ENCODE measurements around the gene NUTM2D. TPM values are rescaled to one million over a fixed set of nuclear protein-coding genes. Genes with fewer than 3 reads are reported as not detected.
A peak's percentile ranks its signal among the peaks of the same experiment; 100 is the strongest.
"Not testable (repeated sequence)": the region's sequence is repeated elsewhere in the genome, so short reads cannot be mapped to it uniquely, and the experiment has no call there.

NUTM2D gene
- total and polyA plus RNA-seq, 2 donors (not counting 1 experiment from before 2014, with no cell fraction given) = 2.4 to 4.2 TPM

DNA sequence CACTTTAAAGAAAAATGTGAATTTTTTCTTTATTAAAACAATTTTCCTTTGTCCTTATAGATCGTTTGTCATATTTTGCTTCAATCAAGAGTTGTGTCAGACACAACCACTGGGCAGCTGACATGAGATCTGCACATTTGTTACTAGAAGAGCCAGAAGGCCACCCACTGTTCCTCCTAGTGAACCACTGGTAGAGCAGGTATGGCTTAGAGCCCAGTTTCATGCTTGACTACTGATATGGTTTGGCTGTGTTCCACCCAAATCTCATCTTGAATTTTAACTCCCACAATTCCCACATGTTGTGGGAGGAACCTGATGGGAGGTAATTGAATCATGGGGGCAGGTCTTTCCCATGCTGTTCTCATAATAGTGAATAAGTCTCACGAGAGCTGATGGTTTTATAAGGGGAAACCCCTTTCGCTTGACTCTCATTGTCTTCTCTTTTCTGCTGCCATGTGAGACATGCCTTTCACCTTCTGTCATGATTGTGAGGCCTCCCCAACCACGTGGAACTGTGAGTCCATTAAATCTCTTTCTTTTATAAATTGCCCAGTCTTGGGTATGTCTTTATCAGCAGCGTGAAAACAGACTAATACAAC is 28.3 kb downstream of the NUTM2D start:
- H3K9ac ChIP-seq (ENCODE audit: low read length); H3K27me3 ChIP-seq (replicated peaks in 1 of 4; ENCODE audit: control extremely low read depth in 1 of 4, control insufficient read depth in 3 of 4, insufficient read depth in 4 of 4, low read length in 3 of 4); H3K4me1 Mint-ChIP-seq; intact Hi-C loops (cut with micrococcal nuclease); ATAC-seq (ENCODE audit: low read depth); H4K20me1 ChIP-seq (ENCODE audit: control insufficient read depth, insufficient read depth, low read length, poor library complexity, severe bottlenecking); H3K27ac Mint-ChIP-seq; DNase-seq; H3K36me3 ChIP-seq (replicated peaks in 1 of 2; ENCODE audit: control extremely low read depth in 1 of 2, control insufficient read depth in 1 of 2, extremely low read depth in 1 of 2, insufficient read depth in 2 of 2, low read length in 1 of 2); H3K9me3 ChIP-seq (ENCODE audit: control extremely low read depth in 1 of 3, control insufficient read depth in 2 of 3, insufficient read depth in 1 of 3, low read length in 2 of 3); H3K4me3 Mint-ChIP-seq; H3K27ac ChIP-seq (ENCODE audit: low read length in 2 of 2); H3K79me2 ChIP-seq (ENCODE audit: control insufficient read depth, insufficient read depth, low read length); H3K4me2 ChIP-seq (replicated peaks; ENCODE audit: low read depth, low read length, poor library complexity, severe bottlenecking); H3K4me1 ChIP-seq (ENCODE audit: control insufficient read depth in 2 of 2, insufficient read depth in 2 of 2, low read length in 2 of 2); H3K9me3 Mint-ChIP-seq (ENCODE audit: insufficient read depth); POLR2A ChIA-PET; H3K4me3 ChIP-seq (ENCODE audit: control extremely low read depth in 1 of 5, extremely low read depth in 1 of 5, insufficient read depth in 1 of 5, low read depth in 2 of 5, low read length in 4 of 5); H2AFZ ChIP-seq (ENCODE audit: insufficient read depth, low read depth, low read length, poor library complexity, severe bottlenecking); H3K27me3 Mint-ChIP-seq; CTCF ChIA-PET: not testable (repeated sequence)
- no CpG with 5 or more reads among the region's 5 CpGs for WGBS (ENCODE audit: insufficient coverage)

GRCh38 chr10:87391360-87391759 is 33.8 kb downstream of the NUTM2D start:
- H4K20me1 ChIP-seq (ENCODE audit: control insufficient read depth, insufficient read depth, low read length, poor library complexity, severe bottlenecking); CTCF ChIA-PET; H3K9me3 ChIP-seq (ENCODE audit: control extremely low read depth in 1 of 3, control insufficient read depth in 2 of 3, insufficient read depth in 1 of 3, low read length in 2 of 3); intact Hi-C loops (cut with micrococcal nuclease); H3K9me3 Mint-ChIP-seq (ENCODE audit: insufficient read depth); H3K9ac ChIP-seq (ENCODE audit: low read length); H3K4me2 ChIP-seq (replicated peaks; ENCODE audit: low read depth, low read length, poor library complexity, severe bottlenecking); ATAC-seq (ENCODE audit: low read depth); DNase-seq; H3K79me2 ChIP-seq (ENCODE audit: control insufficient read depth, insufficient read depth, low read length); H3K4me1 Mint-ChIP-seq; H3K27ac ChIP-seq (ENCODE audit: low read length in 2 of 2); H3K27me3 ChIP-seq (replicated peaks in 1 of 4; ENCODE audit: control extremely low read depth in 1 of 4, control insufficient read depth in 3 of 4, insufficient read depth in 4 of 4, low read length in 3 of 4); POLR2A ChIA-PET; H3K27me3 Mint-ChIP-seq; H3K4me3 Mint-ChIP-seq; H3K4me3 ChIP-seq (ENCODE audit: control extremely low read depth in 1 of 5, extremely low read depth in 1 of 5, insufficient read depth in 1 of 5, low read depth in 2 of 5, low read length in 4 of 5); H3K4me1 ChIP-seq (ENCODE audit: control insufficient read depth in 2 of 2, insufficient read depth in 2 of 2, low read length in 2 of 2); H3K36me3 ChIP-seq (replicated peaks in 1 of 2; ENCODE audit: control extremely low read depth in 1 of 2, control insufficient read depth in 1 of 2, extremely low read depth in 1 of 2, insufficient read depth in 2 of 2, low read length in 1 of 2); H3K27ac Mint-ChIP-seq; H2AFZ ChIP-seq (ENCODE audit: insufficient read depth, low read depth, low read length, poor library complexity, severe bottlenecking): not testable (repeated sequence)
- no CpG with 5 or more reads among the region's 14 CpGs for WGBS (ENCODE audit: insufficient coverage)

GRCh38 chr10:87396206-87396605 is 38.7 kb downstream of the NUTM2D start:
- DNase-seq; H3K27ac Mint-ChIP-seq; H2AFZ ChIP-seq (ENCODE audit: insufficient read depth, low read depth, low read length, poor library complexity, severe bottlenecking); H3K9ac ChIP-seq (ENCODE audit: low read length); POLR2A ChIA-PET; H3K4me3 Mint-ChIP-seq; H3K27me3 Mint-ChIP-seq; H3K9me3 ChIP-seq (ENCODE audit: control extremely low read depth in 1 of 3, control insufficient read depth in 2 of 3, insufficient read depth in 1 of 3, low read length in 2 of 3); CTCF ChIA-PET; H3K9me3 Mint-ChIP-seq (ENCODE audit: insufficient read depth); H3K4me1 Mint-ChIP-seq; ATAC-seq (ENCODE audit: low read depth); H3K4me3 ChIP-seq (ENCODE audit: control extremely low read depth in 1 of 5, extremely low read depth in 1 of 5, insufficient read depth in 1 of 5, low read depth in 2 of 5, low read length in 4 of 5); intact Hi-C loops (cut with micrococcal nuclease); H3K27me3 ChIP-seq (replicated peaks in 1 of 4; ENCODE audit: control extremely low read depth in 1 of 4, control insufficient read depth in 3 of 4, insufficient read depth in 4 of 4, low read length in 3 of 4); H3K36me3 ChIP-seq (replicated peaks in 1 of 2; ENCODE audit: control extremely low read depth in 1 of 2, control insufficient read depth in 1 of 2, extremely low read depth in 1 of 2, insufficient read depth in 2 of 2, low read length in 1 of 2); H3K4me1 ChIP-seq (ENCODE audit: control insufficient read depth in 2 of 2, insufficient read depth in 2 of 2, low read length in 2 of 2); H3K27ac ChIP-seq (ENCODE audit: low read length in 2 of 2); H3K79me2 ChIP-seq (ENCODE audit: control insufficient read depth, insufficient read depth, low read length); H3K4me2 ChIP-seq (replicated peaks; ENCODE audit: low read depth, low read length, poor library complexity, severe bottlenecking); H4K20me1 ChIP-seq (ENCODE audit: control insufficient read depth, insufficient read depth, low read length, poor library complexity, severe bottlenecking): not testable (repeated sequence)
- WGBS (ENCODE audit: insufficient coverage) = no CpG with 5 or more reads among the region's 2 CpGs

GRCh38 chr10:87398436-87398835 is 40.9 kb downstream of the NUTM2D start:
- H3K4me1 Mint-ChIP-seq; H3K27ac ChIP-seq (ENCODE audit: low read length in 2 of 2); H3K27me3 Mint-ChIP-seq; H3K36me3 ChIP-seq (replicated peaks in 1 of 2; ENCODE audit: control extremely low read depth in 1 of 2, control insufficient read depth in 1 of 2, extremely low read depth in 1 of 2, insufficient read depth in 2 of 2, low read length in 1 of 2); H3K79me2 ChIP-seq (ENCODE audit: control insufficient read depth, insufficient read depth, low read length); H3K9me3 Mint-ChIP-seq (ENCODE audit: insufficient read depth); H3K27ac Mint-ChIP-seq; H4K20me1 ChIP-seq (ENCODE audit: control insufficient read depth, insufficient read depth, low read length, poor library complexity, severe bottlenecking); H3K9me3 ChIP-seq (ENCODE audit: control extremely low read depth in 1 of 3, control insufficient read depth in 2 of 3, insufficient read depth in 1 of 3, low read length in 2 of 3); POLR2A ChIA-PET; H3K4me3 ChIP-seq (ENCODE audit: control extremely low read depth in 1 of 5, extremely low read depth in 1 of 5, insufficient read depth in 1 of 5, low read depth in 2 of 5, low read length in 4 of 5); intact Hi-C loops (cut with micrococcal nuclease); H3K4me1 ChIP-seq (ENCODE audit: control insufficient read depth in 2 of 2, insufficient read depth in 2 of 2, low read length in 2 of 2); H3K4me2 ChIP-seq (replicated peaks; ENCODE audit: low read depth, low read length, poor library complexity, severe bottlenecking); CTCF ChIA-PET; H3K9ac ChIP-seq (ENCODE audit: low read length); H3K27me3 ChIP-seq (replicated peaks in 1 of 4; ENCODE audit: control extremely low read depth in 1 of 4, control insufficient read depth in 3 of 4, insufficient read depth in 4 of 4, low read length in 3 of 4); DNase-seq; H2AFZ ChIP-seq (ENCODE audit: insufficient read depth, low read depth, low read length, poor library complexity, severe bottlenecking): not testable (repeated sequence)
- peak; percentile 31 for ATAC-seq (ENCODE audit: low read depth)
- no CpG with 5 or more reads among the region's 2 CpGs for WGBS (ENCODE audit: insufficient coverage)
- peak overlapping the region; percentile 44 for H3K4me3 Mint-ChIP-seq

All from B cell (primary cell).